IMR-90 (cell line): Measurements from ENCODE around the gene CDKN1A. TPM values are rescaled to one million over a fixed set of nuclear protein-coding genes. Genes with fewer than 3 reads are reported as not detected.

Source experiments
- ATAC-seq: fragments of 200-7000 bp; cut with Tn5 transposase; 2 replicates; pipeline ENCODE4 v1.9.1; 2020; ENCODE audit warnings: low read depth, mild to moderate bottlenecking, moderate library complexity
- BruUV-seq: library from RNA; stranded (reverse); fragments of 400-500 nt; replicated peaks from 2 replicates; lab custom pipeline; 2021; lab: Mats Ljungman, UMichigan
- CTCF ChIA-PET: fragments of 300-600 bp; formaldehyde crosslinking; extraction: SDS; loops from one replicate; lab custom pipeline; 2021; ENCODE audit warnings: antibody characterized with exemption; lab: Yijun Ruan, JAX
- POLR2A ChIA-PET: fragments of 300-600 bp; sonication (Branson Sonifier 250); formaldehyde crosslinking; loops from one replicate; lab custom pipeline; 2022; ENCODE audit warnings: antibody characterized with exemption; ENCODE audit not compliant: unreplicated experiment; lab: Charles Lee
- DNase-seq: peaks from one replicate; pipeline ENCODE4 v3.0.0; 2013
- H2AFZ ChIP-seq: replicated peaks from 2 replicates; pipeline ENCODE3; 2013; ENCODE audit warnings: low read length, mild to moderate bottlenecking; ENCODE audit not compliant: poor library complexity
- H2AK5ac ChIP-seq: 2 replicates; pipeline ENCODE4 v1.6.1; 2013; ENCODE audit warnings: low read depth, low read length, inconsistent platforms
- H2AK9ac ChIP-seq: replicated peaks from 2 replicates; pipeline ENCODE3; 2013; ENCODE audit warnings: mild to moderate bottlenecking, low read depth, low read length, moderate library complexity; ENCODE audit not compliant: poor library complexity
- H2BK120ac ChIP-seq: 2 replicates; pipeline ENCODE4 v1.6.1; 2013; ENCODE audit warnings: low read depth, low read length, inconsistent platforms
- H2BK15ac ChIP-seq: 3 replicates; pipeline ENCODE4 v1.6.1; 2013; ENCODE audit warnings: low read depth, low read length, inconsistent platforms
- H2BK20ac ChIP-seq: 2 replicates; pipeline ENCODE4 v1.6.1; 2013; ENCODE audit warnings: low read depth, mild to moderate bottlenecking, inconsistent platforms, low read length, moderate library complexity
- H2BK5ac ChIP-seq: 2 replicates; pipeline ENCODE4 v1.6.1; 2013; ENCODE audit warnings: mild to moderate bottlenecking, low read depth, low read length, inconsistent platforms; ENCODE audit not compliant: poor library complexity, severe bottlenecking
- H3K14ac ChIP-seq: replicated peaks from 2 replicates; pipeline ENCODE4 v1.6.1; 2013; ENCODE audit warnings: low read depth, low read length, inconsistent platforms
- H3K18ac ChIP-seq: 2 replicates; pipeline ENCODE4 v1.6.1; 2013; ENCODE audit warnings: low read depth, low read length, control low read depth
- H3K23ac ChIP-seq: 2 replicates; pipeline ENCODE4 v1.6.1; 2013; ENCODE audit warnings: low read depth, low read length, inconsistent platforms
- H3K27ac ChIP-seq: 2 replicates; pipeline ENCODE4 v1.5.1; 2013; ENCODE audit warnings: mild to moderate bottlenecking, control low read depth, low read length; ENCODE audit not compliant: insufficient read depth
- H3K27me3 ChIP-seq: 2 replicates; pipeline ENCODE4 v1.6.1; 2013; ENCODE audit warnings: low read length; ENCODE audit not compliant: control insufficient read depth, insufficient read depth
- H3K36me3 ChIP-seq: 2 replicates; pipeline ENCODE4 v1.6.1; 2013; ENCODE audit warnings: low read length, mixed read lengths; ENCODE audit not compliant: control insufficient read depth, insufficient read depth
- H3K4ac ChIP-seq: 2 replicates; pipeline ENCODE4 v1.6.1; 2013; ENCODE audit warnings: low read depth, low read length, inconsistent platforms
- H3K4me1 ChIP-seq: 2 replicates; pipeline ENCODE4 v1.6.1; 2013; ENCODE audit warnings: low read length, mixed read lengths; ENCODE audit not compliant: control insufficient read depth, insufficient read depth
- H3K4me2 ChIP-seq: 2 replicates; pipeline ENCODE4 v1.6.1; 2013; ENCODE audit warnings: low read depth, mild to moderate bottlenecking, control low read depth, low read length, moderate library complexity
- H3K4me3 ChIP-seq: 2 replicates; pipeline ENCODE4 v1.5.1; 2013; ENCODE audit warnings: low read depth, mild to moderate bottlenecking, control low read depth, low read length, moderate library complexity; ENCODE audit not compliant: insufficient read depth
- H3K56ac ChIP-seq: 2 replicates; pipeline ENCODE4 v1.6.1; 2013; ENCODE audit warnings: low read length, inconsistent platforms; ENCODE audit not compliant: insufficient read depth; ENCODE audit errors: extremely low read depth
- H3K79me1 ChIP-seq, 2 experiments: 2 replicates each; pipeline ENCODE4 v1.6.1; 2013; ENCODE audit warnings: low read length in 2 of 2, inconsistent platforms in 1 of 2, low read depth in 1 of 2
- H3K9ac ChIP-seq: 2 replicates; pipeline ENCODE4 v1.6.1; 2013; ENCODE audit warnings: low read depth, low read length, control low read depth
- H3K9me1 ChIP-seq: 2 replicates; pipeline ENCODE4 v1.6.1; 2013; ENCODE audit warnings: low read length, inconsistent platforms; ENCODE audit not compliant: insufficient read depth
- H3K9me3 ChIP-seq: 2 replicates; pipeline ENCODE4 v1.6.1; 2013; ENCODE audit warnings: low read length; ENCODE audit not compliant: control insufficient read depth, insufficient read depth
- H4K20me1 ChIP-seq: 2 replicates; pipeline ENCODE4 v1.6.1; 2013; ENCODE audit warnings: low read length, inconsistent platforms; ENCODE audit not compliant: insufficient read depth
- H4K5ac ChIP-seq: 2 replicates; pipeline ENCODE4 v1.6.1; 2013; ENCODE audit warnings: mild to moderate bottlenecking, low read depth, low read length, control low read depth
- H4K8ac ChIP-seq, 2 experiments: 2 replicates each; pipeline ENCODE4 v1.6.1; 2013; ENCODE audit warnings: low read depth in 2 of 2, low read length in 2 of 2, control low read depth in 1 of 2, inconsistent platforms in 1 of 2
- H4K91ac ChIP-seq: 2 replicates; pipeline ENCODE4 v1.6.1; 2013; ENCODE audit warnings: low read depth, low read length, inconsistent platforms; ENCODE audit not compliant: insufficient read depth
- BHLHE40 ChIP-seq: fragments of 150-350 bp; IDR thresholded peaks from 2 replicates; pipeline ENCODE4 v1.6.1; 2016; ENCODE audit warnings: mild to moderate bottlenecking, low read depth, low read length
- CEBPB ChIP-seq: IDR thresholded peaks from 2 replicates; pipeline ENCODE4 v1.6.1; 2012; ENCODE audit warnings: low read depth, low read length, improper control_type of control experiment
- FOS ChIP-seq: fragments of 150-350 bp; IDR thresholded peaks from 2 replicates; pipeline ENCODE4 v1.6.1; 2016; ENCODE audit warnings: low read depth, low read length
- MAFK ChIP-seq: IDR thresholded peaks from 2 replicates; pipeline ENCODE4 v1.6.1; 2012; ENCODE audit warnings: low read depth, low read length, improper control_type of control experiment
- MAZ ChIP-seq: IDR thresholded peaks from 2 replicates; pipeline ENCODE4 v1.6.1; 2012; ENCODE audit warnings: low read depth, mild to moderate bottlenecking, low read length, improper control_type of control experiment, moderate library complexity, borderline replicate concordance
- POLR2A ChIP-seq: IDR thresholded peaks from 2 replicates; pipeline ENCODE4 v1.6.1; 2012; ENCODE audit warnings: mild to moderate bottlenecking, low read depth, low read length
- RAD21 ChIP-seq: IDR thresholded peaks from 2 replicates; pipeline ENCODE4 v1.6.1; 2012; ENCODE audit warnings: low read length, improper control_type of control experiment
- WGBS, 2 experiments: methylation state at CpG; one replicate each; pipeline versions ENCODE4 v1.1.5 to v1.1.7; 2013; ENCODE audit warnings: missing lambda C conversion rate in 2 of 2; ENCODE audit not compliant: insufficient read length in 1 of 2; ENCODE audit errors: extremely low coverage in 2 of 2; 5-methylcytosine and 5-hydroxymethylcytosine counted together
- dilution Hi-C: fragments of 300-500 bp; cut with HindIII; formaldehyde crosslinking; loops from one replicate; pipeline ENCODE4 v1.14.3; 2018; ENCODE audit warnings: low sequenced_read_pairs; ENCODE audit not compliant: unreplicated experiment
- in situ Hi-C: fragments of 300-500 bp; cut with MboI; formaldehyde crosslinking; loops from 3 replicates; pipeline ENCODE4 v1.14.3; 2019; ENCODE audit warnings: low sequenced_read_pairs, inconsistent platforms, mixed read lengths
- intact Hi-C: fragments of 100-400 bp; cut with micrococcal nuclease; formaldehyde crosslinking; loops from 2 replicates; pipeline ENCODE4 v1.10.0; 2022
- polyA plus RNA-seq, 3 experiments: library from polyadenylated mRNA; depleted of rRNA; stranded (reverse); fragments of >200 nt; gene quantifications; 2 replicates each; pipeline ENCODE4 v1.2.3, GENCODE V29; 2012; ENCODE audit warnings: low replicate concordance in 1 of 3
- total RNA-seq: library from RNA; depleted of rRNA; stranded (reverse); fragments of >200 nt; gene quantifications from 2 replicates; pipeline ENCODE4 v1.2.3, GENCODE V29; 2012
- TF ChIP-seq, protein P1 (sequence below): fragments of 150-350 bp; IDR thresholded peaks from 2 replicates; pipeline ENCODE4 v1.6.1; 2016; ENCODE audit warnings: low read depth, mild to moderate bottlenecking, low read length, moderate library complexity, borderline replicate concordance

CDKN1A gene
- total and polyA plus RNA-seq, 2 of the 4 experiments (the other 2 are of a cell fraction): 155 to 576 TPM

GRCh38 chr6:36731622-36732310 is 53.3 kb downstream of the CDKN1A start:
- Histone ChIP-seq H3K79me1 (no peaks in the 10 kb centered on the region), H3K4me1 (peaks cover 12% of the 10 kb centered on the region), H3K4me3 (no peak overlapping the region), H2BK120ac (no peak overlapping the region), H2AK9ac (no peak overlapping the region), H3K36me3 (no peaks in the 10 kb centered on the region), H4K8ac (no peak overlapping the region), H3K18ac (no peak overlapping the region), H3K4ac (no peak overlapping the region), H3K23ac (no peak overlapping the region), H3K9me3 (no peaks in the 10 kb centered on the region), H3K9ac (no peak overlapping the region), H2BK5ac (no peak overlapping the region), H3K9me1 (no peaks in the 10 kb centered on the region; the same call in 1 of the 2 replicates), H4K20me1 (no peaks in the 10 kb centered on the region), H2BK15ac (no peak overlapping the region), H2BK20ac (no peak overlapping the region), H3K27me3 (peaks cover 2% of the 10 kb centered on the region; the same call in 1 of the 2 replicates), H3K14ac (no peak overlapping the region), H4K5ac (no peak overlapping the region), H3K27ac (no peak overlapping the region), H4K91ac (no peak overlapping the region), H2AFZ (no peak overlapping the region), H2AK5ac (no peak overlapping the region), H3K56ac (no peak overlapping the region), H3K4me2 (no peak overlapping the region)
- dilution Hi-C loops (no loop called here), in situ Hi-C loops (no loop called here), intact Hi-C loops (no loop called here)
- no peak for ATAC-seq
- ChIA-PET POLR2A (no interaction called here), CTCF (interaction anchor here (0.6 kb wide), 1 partner anchor 182 kb away, joined by 3 read pairs; no protein-coding TSS in a partner anchor)
- no peak for TF ChIP-seq CEBPB
- TF ChIP-seq FOS: no peak
- TF ChIP-seq MAFK: no peak
- TF ChIP-seq RAD21: no peak
- TF ChIP-seq MAZ: no peak
- no peak for TF ChIP-seq POLR2A
- TF ChIP-seq, protein P1, sequence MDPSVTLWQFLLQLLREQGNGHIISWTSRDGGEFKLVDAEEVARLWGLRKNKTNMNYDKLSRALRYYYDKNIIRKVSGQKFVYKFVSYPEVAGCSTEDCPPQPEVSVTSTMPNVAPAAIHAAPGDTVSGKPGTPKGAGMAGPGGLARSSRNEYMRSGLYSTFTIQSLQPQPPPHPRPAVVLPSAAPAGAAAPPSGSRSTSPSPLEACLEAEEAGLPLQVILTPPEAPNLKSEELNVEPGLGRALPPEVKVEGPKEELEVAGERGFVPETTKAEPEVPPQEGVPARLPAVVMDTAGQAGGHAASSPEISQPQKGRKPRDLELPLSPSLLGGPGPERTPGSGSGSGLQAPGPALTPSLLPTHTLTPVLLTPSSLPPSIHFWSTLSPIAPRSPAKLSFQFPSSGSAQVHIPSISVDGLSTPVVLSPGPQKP: no peak
- TF ChIP-seq BHLHE40: no peak
- no peak for DNase-seq
- 83% methylated on average over 1 of the region's 12 CpGs; no CpG with 5 or more reads in 1 of the 2 experiments for WGBS, 2 experiments
- no TSS peak for BruUV-seq
